K562 (cell line): ENCODE data around the gene ADAT3. TPM values are rescaled to one million over a fixed set of nuclear protein-coding genes. Genes with fewer than 3 reads are reported as not detected.

ENCODE experiments used
- CEBPB ChIP-seq: fragments of 450-650 bp; IDR thresholded peaks from 2 replicates; pipeline ENCODE4 v1.6.1; 2016; ENCODE audit warnings: missing genetic modification characterization, missing compliant biosample characterization
- ETV6 ChIP-seq, 3 experiments: fragments of 150-350 bp in 1 of 3; sonication (generic) in 1 of 3; formaldehyde crosslinking in 1 of 3; IDR thresholded peaks; 2 replicates each; pipeline versions ENCODE4 v1.6.1 to v1.8.0; 2014 to 2022; ENCODE audit warnings: borderline replicate concordance in 2 of 3, low read depth in 2 of 3, antibody characterized with exemption in 1 of 3, low read length in 1 of 3, mild to moderate bottlenecking in 1 of 3, missing genetic modification reagents in 1 of 3
- HEY1 ChIP-seq: fragments of 250-450 bp; sonication (Bioruptor Pico); IDR thresholded peaks from 2 replicates; pipeline ENCODE4 v1.5.0; 2020; ENCODE audit warnings: mild to moderate bottlenecking, moderate library complexity, borderline replicate concordance
- HOXB6 ChIP-seq: fragments of 250-450 bp; sonication (Bioruptor Pico); IDR thresholded peaks from 2 replicates; pipeline ENCODE4 v1.5.1; 2022; ENCODE audit warnings: mild to moderate bottlenecking, borderline replicate concordance
- MED1 ChIP-seq: sonication (generic); formaldehyde crosslinking; IDR thresholded peaks from 2 replicates; pipeline ENCODE4 v1.8.1; 2023; ENCODE audit warnings: missing genetic modification reagents, borderline replicate concordance
- MEF2D ChIP-seq: conservative IDR thresholded peaks from 2 replicates; pipeline ENCODE4 v1.6.1; 2016; ENCODE audit warnings: low read depth, missing genetic modification characterization, missing compliant biosample characterization
- SIX5 ChIP-seq, 2 experiments: IDR thresholded peaks; 2 replicates each; pipeline ENCODE4 v1.6.1; 2011; ENCODE audit warnings: low read length in 2 of 2, borderline replicate concordance in 1 of 2, low read depth in 1 of 2, mild to moderate bottlenecking in 1 of 2, moderate library complexity in 1 of 2; ENCODE audit not compliant: insufficient read depth in 1 of 2
- STAG1 ChIP-seq: sonication (generic); formaldehyde crosslinking; IDR thresholded peaks from 2 replicates; pipeline ENCODE4 v1.5.0; 2020; ENCODE audit warnings: missing genetic modification reagents, borderline replicate concordance
- TFAM ChIP-seq: fragments of 250-450 bp; sonication (Bioruptor Pico); conservative IDR thresholded peaks from 2 replicates; pipeline ENCODE4 v1.5.0; 2021; ENCODE audit warnings: mild to moderate bottlenecking, moderate library complexity
- TRIM24 ChIP-seq, 2 experiments: fragments of 450-650 bp; IDR thresholded peaks; 2 replicates each; pipeline ENCODE4 v1.6.1; 2016
- ZNF282 ChIP-seq: sonication (generic); formaldehyde crosslinking; IDR thresholded peaks from 2 replicates; pipeline ENCODE4 v1.8.1; 2023; ENCODE audit warnings: missing genetic modification reagents
- polyA plus RNA-seq, 8 experiments: library from polyadenylated mRNA; depleted of rRNA in 4 of 8; stranded (reverse) in 5 of 8; unstranded in 3 of 8; fragments of >200 nt; fragmentation: Nextera tagmentation in 2 of 8; fragmentation: Illumina TruSeq in 1 of 8; extraction: Ambion mirVana in 2 of 8; extraction: Trizol in 1 of 8; gene quantifications; 2 replicates each; pipeline versions ENCODE4 v1.2.1 to v1.2.3, GENCODE V29; 2011 to 2014; ENCODE audit warnings: inconsistent platforms in 1 of 8, missing spikeins in 1 of 8
- total RNA-seq, 7 experiments: library from RNA; depleted of rRNA in 6 of 7; stranded (reverse); fragments of >200 nt in 6 of 7; fragmentation: Illumina TruSeq in 2 of 7; extraction: Trizol in 2 of 7; gene quantifications; 2 replicates each; pipeline versions ENCODE4 v1.2.1 to v1.2.3, GENCODE V29; 2011 to 2021; ENCODE audit warnings: low replicate concordance in 1 of 7
- TF ChIP-seq, protein P1 (sequence below): sonication (generic); formaldehyde crosslinking; IDR thresholded peaks from 2 replicates; pipeline ENCODE4 v1.8.1; 2023; ENCODE audit warnings: missing genetic modification reagents, mild to moderate bottlenecking, borderline replicate concordance
- TF ChIP-seq, protein P2 (sequence below): fragments of 450-650 bp; formaldehyde crosslinking; IDR thresholded peaks from 2 replicates; pipeline ENCODE4 v1.4.0; 2020; ENCODE audit warnings: mild to moderate bottlenecking, mixed read lengths
- TF ChIP-seq, protein P3 (sequence below): fragments of 250-450 bp; sonication (Bioruptor Pico); IDR thresholded peaks from 2 replicates; pipeline ENCODE4 v1.8.0; 2022; ENCODE audit warnings: moderate library complexity, mild to moderate bottlenecking, inconsistent platforms
- TF ChIP-seq, protein P4 (sequence below): fragments of 250-450 bp; sonication (Bioruptor Pico); IDR thresholded peaks from 2 replicates; pipeline ENCODE4 v1.5.0; 2022; ENCODE audit warnings: mild to moderate bottlenecking

ADAT3 gene
- total and polyA plus RNA-seq, 9 of the 15 experiments (the other 6 are each of a cell fraction or from before 2014, with no cell fraction given): 0.67 to 15.6 (median 7.8) TPM; not detected in 4

DNA sequence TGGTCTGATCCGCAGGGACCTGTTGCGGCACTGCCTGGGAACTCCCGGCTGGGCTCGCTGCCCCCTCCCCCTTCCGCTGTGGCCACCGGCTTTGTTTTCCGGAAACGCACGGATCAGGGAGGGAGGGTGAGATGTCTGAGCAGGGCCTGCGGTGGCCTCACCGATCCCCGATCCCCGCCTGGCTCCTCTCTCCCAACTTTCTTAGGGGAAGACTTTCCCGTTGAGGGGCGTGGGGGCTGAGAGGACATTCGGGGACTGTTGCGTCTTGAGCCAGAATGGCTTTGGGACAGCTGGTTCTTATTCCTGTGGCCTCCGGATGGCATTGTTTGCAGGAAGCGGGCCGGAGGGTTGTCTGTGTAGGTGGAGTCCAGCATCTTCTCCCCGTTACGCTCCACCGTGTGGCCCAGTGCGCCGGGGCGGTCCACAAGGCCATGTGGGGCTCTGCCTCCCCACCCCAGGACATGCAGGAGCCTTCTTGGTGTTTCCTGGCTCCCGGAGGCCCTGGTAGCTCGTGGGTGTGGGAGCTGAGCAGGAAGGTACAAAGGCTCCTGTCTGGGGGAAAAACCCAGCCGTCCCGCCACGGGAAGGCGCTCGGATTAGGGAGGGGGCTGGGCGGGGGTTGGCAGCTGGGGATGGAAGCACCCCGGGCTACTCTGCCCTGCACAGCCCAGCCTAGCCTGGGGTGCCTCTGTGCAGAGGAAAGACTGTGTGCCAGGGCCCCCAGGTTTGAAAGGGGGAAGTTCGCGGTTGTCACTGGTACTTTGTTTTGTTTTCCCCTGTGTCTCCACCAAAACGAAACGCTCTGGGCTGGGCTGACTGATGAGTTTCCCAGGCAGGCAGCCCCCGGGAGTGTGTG, 37.1 kb downstream of the ADAT3 start (continued):
- TF ChIP-seq, protein P1, sequence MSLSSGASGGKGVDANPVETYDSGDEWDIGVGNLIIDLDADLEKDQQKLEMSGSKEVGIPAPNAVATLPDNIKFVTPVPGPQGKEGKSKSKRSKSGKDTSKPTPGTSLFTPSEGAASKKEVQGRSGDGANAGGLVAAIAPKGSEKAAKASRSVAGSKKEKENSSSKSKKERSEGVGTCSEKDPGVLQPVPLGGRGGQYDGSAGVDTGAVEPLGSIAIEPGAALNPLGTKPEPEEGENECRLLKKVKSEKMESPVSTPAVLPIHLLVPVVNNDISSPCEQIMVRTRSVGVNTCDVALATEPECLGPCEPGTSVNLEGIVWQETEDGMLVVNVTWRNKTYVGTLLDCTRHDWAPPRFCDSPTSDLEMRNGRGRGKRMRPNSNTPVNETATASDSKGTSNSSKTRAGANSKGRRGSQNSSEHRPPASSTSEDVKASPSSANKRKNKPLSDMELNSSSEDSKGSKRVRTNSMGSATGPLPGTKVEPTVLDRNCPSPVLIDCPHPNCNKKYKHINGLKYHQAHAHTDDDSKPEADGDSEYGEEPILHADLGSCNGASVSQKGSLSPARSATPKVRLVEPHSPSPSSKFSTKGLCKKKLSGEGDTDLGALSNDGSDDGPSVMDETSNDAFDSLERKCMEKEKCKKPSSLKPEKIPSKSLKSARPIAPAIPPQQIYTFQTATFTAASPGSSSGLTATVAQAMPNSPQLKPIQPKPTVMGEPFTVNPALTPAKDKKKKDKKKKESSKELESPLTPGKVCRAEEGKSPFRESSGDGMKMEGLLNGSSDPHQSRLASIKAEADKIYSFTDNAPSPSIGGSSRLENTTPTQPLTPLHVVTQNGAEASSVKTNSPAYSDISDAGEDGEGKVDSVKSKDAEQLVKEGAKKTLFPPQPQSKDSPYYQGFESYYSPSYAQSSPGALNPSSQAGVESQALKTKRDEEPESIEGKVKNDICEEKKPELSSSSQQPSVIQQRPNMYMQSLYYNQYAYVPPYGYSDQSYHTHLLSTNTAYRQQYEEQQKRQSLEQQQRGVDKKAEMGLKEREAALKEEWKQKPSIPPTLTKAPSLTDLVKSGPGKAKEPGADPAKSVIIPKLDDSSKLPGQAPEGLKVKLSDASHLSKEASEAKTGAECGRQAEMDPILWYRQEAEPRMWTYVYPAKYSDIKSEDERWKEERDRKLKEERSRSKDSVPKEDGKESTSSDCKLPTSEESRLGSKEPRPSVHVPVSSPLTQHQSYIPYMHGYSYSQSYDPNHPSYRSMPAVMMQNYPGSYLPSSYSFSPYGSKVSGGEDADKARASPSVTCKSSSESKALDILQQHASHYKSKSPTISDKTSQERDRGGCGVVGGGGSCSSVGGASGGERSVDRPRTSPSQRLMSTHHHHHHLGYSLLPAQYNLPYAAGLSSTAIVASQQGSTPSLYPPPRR (CRISPR knock-in tag): no peak
- no peak for TF ChIP-seq ETV6 (IDR thresholded peaks at IDR 0.05; ENCODE audit: borderline replicate concordance in 1 of 2, low read depth in 2 of 2, low read length in 1 of 2)
- no peak for TF ChIP-seq ETV6 (CRISPR knock-in tag; IDR thresholded peaks at IDR 0.05; ENCODE audit: borderline replicate concordance)
- TF ChIP-seq CEBPB (tag): no peak
- no peak for TF ChIP-seq TFAM (CRISPR knock-in tag)
- no peak for TF ChIP-seq HOXB6 (CRISPR knock-in tag)
- TF ChIP-seq, protein P2, sequence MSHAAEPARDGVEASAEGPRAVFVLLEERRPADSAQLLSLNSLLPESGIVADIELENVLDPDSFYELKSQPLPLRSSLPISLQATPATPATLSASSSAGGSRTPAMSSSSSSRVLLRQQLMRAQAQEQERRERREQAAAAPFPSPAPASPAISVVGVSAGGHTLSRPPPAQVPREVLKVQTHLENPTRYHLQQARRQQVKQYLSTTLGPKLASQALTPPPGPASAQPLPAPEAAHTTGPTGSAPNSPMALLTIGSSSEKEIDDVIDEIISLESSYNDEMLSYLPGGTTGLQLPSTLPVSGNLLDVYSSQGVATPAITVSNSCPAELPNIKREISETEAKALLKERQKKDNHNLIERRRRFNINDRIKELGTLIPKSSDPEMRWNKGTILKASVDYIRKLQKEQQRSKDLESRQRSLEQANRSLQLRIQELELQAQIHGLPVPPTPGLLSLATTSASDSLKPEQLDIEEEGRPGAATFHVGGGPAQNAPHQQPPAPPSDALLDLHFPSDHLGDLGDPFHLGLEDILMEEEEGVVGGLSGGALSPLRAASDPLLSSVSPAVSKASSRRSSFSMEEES (CRISPR knock-in tag): no peak
- TF ChIP-seq TRIM24 (IDR thresholded peaks at IDR 0.05): 0 out of 4 replicates have a peak, but pooled peaks of 1 of the 2 experiments have one; percentile 12
- no peak for TF ChIP-seq MEF2D (tag)
- TF ChIP-seq STAG1 (CRISPR knock-in tag): 0 out of 2 replicates have a peak, but pooled peaks have one; percentile 24
- TF ChIP-seq, protein P3, sequence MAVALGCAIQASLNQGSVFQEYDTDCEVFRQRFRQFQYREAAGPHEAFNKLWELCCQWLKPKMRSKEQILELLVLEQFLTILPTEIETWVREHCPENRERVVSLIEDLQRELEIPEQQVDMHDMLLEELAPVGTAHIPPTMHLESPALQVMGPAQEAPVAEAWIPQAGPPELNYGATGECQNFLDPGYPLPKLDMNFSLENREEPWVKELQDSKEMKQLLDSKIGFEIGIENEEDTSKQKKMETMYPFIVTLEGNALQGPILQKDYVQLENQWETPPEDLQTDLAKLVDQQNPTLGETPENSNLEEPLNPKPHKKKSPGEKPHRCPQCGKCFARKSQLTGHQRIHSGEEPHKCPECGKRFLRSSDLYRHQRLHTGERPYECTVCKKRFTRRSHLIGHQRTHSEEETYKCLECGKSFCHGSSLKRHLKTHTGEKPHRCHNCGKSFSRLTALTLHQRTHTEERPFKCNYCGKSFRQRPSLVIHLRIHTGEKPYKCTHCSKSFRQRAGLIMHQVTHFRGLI (CRISPR knock-in tag): no peak
- TF ChIP-seq, protein P4, sequence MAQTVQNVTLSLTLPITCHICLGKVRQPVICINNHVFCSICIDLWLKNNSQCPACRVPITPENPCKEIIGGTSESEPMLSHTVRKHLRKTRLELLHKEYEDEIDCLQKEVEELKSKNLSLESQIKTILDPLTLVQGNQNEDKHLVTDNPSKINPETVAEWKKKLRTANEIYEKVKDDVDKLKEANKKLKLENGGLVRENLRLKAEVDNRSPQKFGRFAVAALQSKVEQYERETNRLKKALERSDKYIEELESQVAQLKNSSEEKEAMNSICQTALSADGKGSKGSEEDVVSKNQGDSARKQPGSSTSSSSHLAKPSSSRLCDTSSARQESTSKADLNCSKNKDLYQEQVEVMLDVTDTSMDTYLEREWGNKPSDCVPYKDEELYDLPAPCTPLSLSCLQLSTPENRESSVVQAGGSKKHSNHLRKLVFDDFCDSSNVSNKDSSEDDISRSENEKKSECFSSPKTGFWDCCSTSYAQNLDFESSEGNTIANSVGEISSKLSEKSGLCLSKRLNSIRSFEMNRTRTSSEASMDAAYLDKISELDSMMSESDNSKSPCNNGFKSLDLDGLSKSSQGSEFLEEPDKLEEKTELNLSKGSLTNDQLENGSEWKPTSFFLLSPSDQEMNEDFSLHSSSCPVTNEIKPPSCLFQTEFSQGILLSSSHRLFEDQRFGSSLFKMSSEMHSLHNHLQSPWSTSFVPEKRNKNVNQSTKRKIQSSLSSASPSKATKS (CRISPR knock-in tag): no peak
- TF ChIP-seq MED1 (CRISPR knock-in tag): no peak
- no peak for TF ChIP-seq HEY1 (CRISPR knock-in tag)
- no peak for TF ChIP-seq SIX5 (IDR thresholded peaks at IDR 0.05; ENCODE audit: borderline replicate concordance in 1 of 2, insufficient read depth in 1 of 2, low read depth in 1 of 2, low read length in 2 of 2)
- no peak for TF ChIP-seq ZNF282
